ENCODE results near the gene CELF3. TPM values are rescaled to one million over a fixed set of nuclear protein-coding genes. Genes with fewer than 3 reads are reported as not detected.

CELF3 gene
- total RNA-seq, 2 donors from 2014 or later: not detected

GRCh38 chr1:151715726-151716404, 738 bp downstream of the CELF3 start:
- no peak for ATAC-seq (replicated peaks in 1 of 2)
- Mint-ChIP-seq H3K27me3 (ENCODE audit: low read depth) (peaks cover 69% of the 10 kb centered on the region), H3K27ac (no peak overlapping the region)

GRCh38 chr1:151714820-151715725, 1.5 kb downstream of the CELF3 start:
- Mint-ChIP-seq H3K4me3 (no peak overlapping the region), H3K9me3 (no peaks in the 10 kb centered on the region), H3K4me1 (ENCODE audit: low read depth) (peaks cover 8% of the 10 kb centered on the region), H3K27me3 (ENCODE audit: low read depth) (peaks cover 61% of the 10 kb centered on the region), H3K27ac (no peak overlapping the region), H3K36me3 (ENCODE audit: insufficient read depth in 2 of 2) (no peaks in the 10 kb centered on the region)
- DNase-seq (no peak), ATAC-seq (replicated peaks in 1 of 2) (no peak)

More at GRCh38 chr1:151715726-151716404, 738 bp downstream of the CELF3 start:
- no peaks in the 10 kb centered on the region for H3K36me3 Mint-ChIP-seq (ENCODE audit: insufficient read depth in 2 of 2)
- H3K4me1 Mint-ChIP-seq (ENCODE audit: low read depth): peaks cover 15% of the 10 kb centered on the region
- no peak overlapping the region for H3K4me3 Mint-ChIP-seq
- H3K9me3 Mint-ChIP-seq: no peaks in the 10 kb centered on the region
- no peak for DNase-seq

GRCh38 chr1:151713874-151714273, 2.7 kb downstream of the CELF3 start:
- H3K27ac Mint-ChIP-seq: no peak overlapping the region

GRCh38 chr1:151713044-151713443, 3.6 kb downstream of the CELF3 start:
- Mint-ChIP-seq H3K27ac (no peak overlapping the region), H3K27me3 (ENCODE audit: low read depth) (peaks cover 40% of the 10 kb centered on the region), H3K4me1 (ENCODE audit: low read depth) (peaks cover 8% of the 10 kb centered on the region), H3K9me3 (no peaks in the 10 kb centered on the region), H3K4me3 (no peak overlapping the region), H3K36me3 (ENCODE audit: insufficient read depth in 2 of 2) (no peaks in the 10 kb centered on the region)
- DNase-seq: no peak
- ATAC-seq (replicated peaks in 1 of 2): no peak

More at GRCh38 chr1:151713874-151714273, 2.7 kb downstream of the CELF3 start:
- no peaks in the 10 kb centered on the region for H3K36me3 Mint-ChIP-seq (ENCODE audit: insufficient read depth in 2 of 2)
- H3K4me3 Mint-ChIP-seq: no peak overlapping the region
- no peaks in the 10 kb centered on the region for H3K9me3 Mint-ChIP-seq
- no peak for ATAC-seq (replicated peaks in 1 of 2)
- DNase-seq: no peak
- peaks cover 49% of the 10 kb centered on the region for H3K27me3 Mint-ChIP-seq (ENCODE audit: low read depth)
- H3K4me1 Mint-ChIP-seq (ENCODE audit: low read depth): peaks cover 8% of the 10 kb centered on the region

- Mint-ChIP-seq H3K4me1 (ENCODE audit: low read depth) (peaks cover 4% of the 10 kb centered on the region), H3K27me3 (ENCODE audit: low read depth) (peaks cover 29% of the 10 kb centered on the region), H3K27ac (no peak overlapping the region), H3K36me3 (ENCODE audit: insufficient read depth in 2 of 2) (no peaks in the 10 kb centered on the region), H3K9me3 (no peaks in the 10 kb centered on the region), H3K4me3 (no peak overlapping the region)
- DNase-seq: no peak
- ATAC-seq (replicated peaks in 1 of 2): no peak
Observed at GRCh38 chr1:151711951-151712350, 4.7 kb downstream of the CELF3 start.

- no peak overlapping the region for H3K4me3 Mint-ChIP-seq
- H3K27ac Mint-ChIP-seq: no peak overlapping the region
- H3K36me3 Mint-ChIP-seq (ENCODE audit: insufficient read depth in 2 of 2): no peaks in the 10 kb centered on the region
- H3K4me1 Mint-ChIP-seq (ENCODE audit: low read depth): no peaks in the 10 kb centered on the region
- no peaks in the 10 kb centered on the region for H3K9me3 Mint-ChIP-seq
- no peak for ATAC-seq (replicated peaks in 1 of 2)
- peaks cover 24% of the 10 kb centered on the region for H3K27me3 Mint-ChIP-seq (ENCODE audit: low read depth)
- no peak for DNase-seq
Observed at GRCh38 chr1:151711044-151711800, 5.4 kb downstream of the CELF3 start.

- H3K27me3 Mint-ChIP-seq (ENCODE audit: low read depth): peaks cover 15% of the 10 kb centered on the region
- peak in 1 of 2 donors; percentile 34 for ATAC-seq (replicated peaks in 1 of 2)
- H3K27ac Mint-ChIP-seq: no peak overlapping the region
Observed at GRCh38 chr1:151710187-151710840, 6.3 kb downstream of the CELF3 start.

GRCh38 chr1:151708891-151709290, 7.7 kb downstream of the CELF3 start:
- H3K4me1 Mint-ChIP-seq (ENCODE audit: low read depth): no peaks in the 10 kb centered on the region
- DNase-seq: no peak
- H3K27ac Mint-ChIP-seq: no peak overlapping the region
- no peak for ATAC-seq (replicated peaks in 1 of 2)
- peaks cover under 1% of the 10 kb centered on the region for H3K27me3 Mint-ChIP-seq (ENCODE audit: low read depth)
- H3K4me3 Mint-ChIP-seq: no peak overlapping the region
- no peaks in the 10 kb centered on the region for H3K9me3 Mint-ChIP-seq
- H3K36me3 Mint-ChIP-seq (ENCODE audit: insufficient read depth in 2 of 2): no peaks in the 10 kb centered on the region

More at GRCh38 chr1:151710187-151710840, 6.3 kb downstream of the CELF3 start:
- no peaks in the 10 kb centered on the region for H3K4me1 Mint-ChIP-seq (ENCODE audit: low read depth)
- DNase-seq: peak; percentile 19 to 34
- no peaks in the 10 kb centered on the region for H3K9me3 Mint-ChIP-seq
- no peaks in the 10 kb centered on the region for H3K36me3 Mint-ChIP-seq (ENCODE audit: insufficient read depth in 2 of 2)
- no peak overlapping the region for H3K4me3 Mint-ChIP-seq

GRCh38 chr1:151707541-151708065, 9.0 kb downstream of the CELF3 start:
- Mint-ChIP-seq H3K9me3 (no peaks in the 10 kb centered on the region), H3K36me3 (ENCODE audit: insufficient read depth in 2 of 2) (no peaks in the 10 kb centered on the region), H3K4me1 (ENCODE audit: low read depth) (no peaks in the 10 kb centered on the region), H3K4me3 (no peak overlapping the region), H3K27ac (no peak overlapping the region), H3K27me3 (ENCODE audit: low read depth) (no peaks in the 10 kb centered on the region)
- ATAC-seq (replicated peaks in 1 of 2) (no peak), DNase-seq (no peak)

GRCh38 chr1:151706464-151707415, 9.9 kb downstream of the CELF3 start:
- H3K27ac Mint-ChIP-seq: no peak overlapping the region
- ATAC-seq (replicated peaks in 1 of 2): peak in 1 of 2 donors; percentile 16
- DNase-seq: no peak
- no peaks in the 10 kb centered on the region for H3K9me3 Mint-ChIP-seq
- no peaks in the 10 kb centered on the region for H3K4me1 Mint-ChIP-seq (ENCODE audit: low read depth)
- no peaks in the 10 kb centered on the region for H3K27me3 Mint-ChIP-seq (ENCODE audit: low read depth)
- no peak overlapping the region for H3K4me3 Mint-ChIP-seq
- no peaks in the 10 kb centered on the region for H3K36me3 Mint-ChIP-seq (ENCODE audit: insufficient read depth in 2 of 2)

- no peak for DNase-seq
- Mint-ChIP-seq H3K27ac (no peak overlapping the region), H3K4me3 (no peak overlapping the region), H3K27me3 (ENCODE audit: low read depth) (no peaks in the 10 kb centered on the region), H3K9me3 (no peaks in the 10 kb centered on the region), H3K36me3 (ENCODE audit: insufficient read depth in 2 of 2) (no peaks in the 10 kb centered on the region), H3K4me1 (ENCODE audit: low read depth) (no peaks in the 10 kb centered on the region)
- ATAC-seq (replicated peaks in 1 of 2): peak in 1 of 2 donors; percentile 13
Observed at GRCh38 chr1:151705753-151706463, 10.7 kb downstream of the CELF3 start.

Data from activated T-cell treated with anti-CD3 and anti-CD28 coated beads, Interleukin-2, amount 50 U/mL, for 72 hours (primary cell).